CD8-positive, alpha-beta memory T cell (primary cell): ENCODE measurements around the gene DAZAP2. TPM values are rescaled to one million over a fixed set of nuclear protein-coding genes. Genes with fewer than 3 reads are reported as not detected.
"Not testable (repeated sequence)": the region's sequence is repeated elsewhere in the genome, so short reads cannot be mapped to it uniquely, and the experiment has no call there.

Experiments used
- CTCF ChIA-PET: fragments of 350-600 bp; sonication (Branson Sonifier 250); formaldehyde crosslinking; loops from one replicate; lab custom pipeline; 2021; ENCODE audit warnings: antibody characterized with exemption; lab: Charles Lee
- POLR2A ChIA-PET: fragments of 350-600 bp; sonication (Branson Sonifier 250); formaldehyde crosslinking; loops from one replicate; lab custom pipeline; 2021; ENCODE audit warnings: antibody characterized with exemption; lab: Charles Lee
- DNase-seq, 5 donors: peaks; one replicate each; pipeline versions ENCODE4 v3.0.0 to v3.0.0-alpha.2; 2020 to 2022; ENCODE audit warnings: mixed read lengths in 1 of 5
- H3K27ac ChIP-seq: one replicate; pipeline ENCODE4 v1.7.0; 2013; ENCODE audit warnings: low read depth, mild to moderate bottlenecking, low read length, moderate library complexity
- H3K27me3 ChIP-seq: 2 replicates; pipeline ENCODE4 v1.7.0; 2013; ENCODE audit warnings: low read length, mild to moderate bottlenecking; ENCODE audit not compliant: insufficient read depth, poor library complexity, severe bottlenecking
- H3K36me3 ChIP-seq: 2 replicates; pipeline ENCODE4 v1.7.0; 2013; ENCODE audit warnings: mild to moderate bottlenecking, low read length, moderate library complexity; ENCODE audit not compliant: insufficient read depth
- H3K4me1 ChIP-seq: 2 replicates; pipeline ENCODE4 v1.7.0; 2013; ENCODE audit warnings: mild to moderate bottlenecking, low read length, moderate library complexity; ENCODE audit not compliant: insufficient read depth
- H3K4me3 ChIP-seq: 2 replicates; pipeline ENCODE4 v1.7.0; 2013; ENCODE audit warnings: mild to moderate bottlenecking, low read length
- H3K9me3 ChIP-seq: 2 replicates; pipeline ENCODE4 v1.7.0; 2013; ENCODE audit warnings: mild to moderate bottlenecking, low read length
- H3K27ac Mint-ChIP-seq, 8 donors: one replicate each; pipeline ENCODE4 v1.8.0; 2020 to 2021; ENCODE audit warnings: mixed read lengths in 8 of 8, mild to moderate bottlenecking in 6 of 8, inconsistent platforms in 3 of 8, moderate library complexity in 3 of 8
- H3K27me3 Mint-ChIP-seq, 2 donors: one replicate each; pipeline ENCODE4 v1.8.0; 2020 to 2021; ENCODE audit warnings: mixed read lengths in 2 of 2, mild to moderate bottlenecking in 1 of 2, moderate library complexity in 1 of 2
- H3K36me3 Mint-ChIP-seq, 3 donors: one replicate each; pipeline ENCODE4 v1.8.0; 2020 to 2021; ENCODE audit warnings: mixed read lengths in 3 of 3, inconsistent platforms in 1 of 3, mild to moderate bottlenecking in 1 of 3
- H3K4me1 Mint-ChIP-seq, 3 donors: one replicate each; pipeline ENCODE4 v1.8.0; 2020 to 2021; ENCODE audit warnings: mixed read lengths in 3 of 3, inconsistent platforms in 1 of 3, mild to moderate bottlenecking in 1 of 3
- H3K4me3 Mint-ChIP-seq, 7 donors: one replicate each; pipeline ENCODE4 v1.8.0; 2020 to 2021; ENCODE audit warnings: mixed read lengths in 7 of 7, mild to moderate bottlenecking in 6 of 7, moderate library complexity in 4 of 7, inconsistent platforms in 2 of 7
- H3K9me3 Mint-ChIP-seq, 5 donors: one replicate each; pipeline ENCODE4 v1.8.0; 2020 to 2022; ENCODE audit warnings: mixed read lengths in 5 of 5, mild to moderate bottlenecking in 3 of 5, moderate library complexity in 2 of 5, inconsistent platforms in 1 of 5
- polyA plus RNA-seq: library from polyadenylated mRNA; unstranded; fragments of 300-500 nt; fragmentation: Illumina TruSeq; gene quantifications from one replicate; pipeline ENCODE4 v1.2.3, GENCODE V29; 2021
- total RNA-seq, 2 experiments: library from RNA; stranded (reverse); gene quantifications; one replicate each; pipeline ENCODE4 v1.2.3, GENCODE V29; 2021

Gene DAZAP2
- total and polyA plus RNA-seq, 3 experiments from 2014 or later, result 97.2 to 1,407 (median 100) TPM

DNA sequence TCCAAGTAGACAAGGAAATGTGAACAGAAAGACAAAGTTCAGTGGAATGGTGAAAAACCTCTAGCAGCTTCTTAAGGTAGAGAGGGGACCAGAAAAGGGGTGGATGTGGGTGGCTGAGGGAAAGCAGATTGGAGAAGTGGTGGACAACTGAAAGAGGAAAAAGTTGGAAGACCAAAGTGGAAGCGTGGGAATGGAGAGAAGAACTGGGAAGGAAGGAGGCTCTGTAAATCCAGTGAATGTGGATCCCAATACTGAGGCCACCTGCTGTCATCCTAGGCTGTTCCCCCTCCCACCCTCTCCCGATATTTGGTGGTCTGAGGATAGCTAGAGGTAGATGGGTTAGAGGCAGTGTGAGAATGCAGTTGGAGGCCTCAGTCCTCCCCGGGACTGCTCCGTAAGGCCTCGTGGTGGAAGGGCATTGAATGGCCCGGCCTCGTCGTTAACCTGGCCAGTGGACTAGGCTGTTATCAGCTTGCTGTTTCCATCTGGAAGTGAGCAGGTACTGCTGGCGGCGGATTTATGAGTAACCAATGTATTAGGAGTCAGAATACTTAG lies 19.9 kb upstream of the DAZAP2 start:
- Histone ChIP-seq H3K9me3 (no peaks in the 10 kb centered on the region), H3K4me1 (peaks cover 17% of the 10 kb centered on the region), H3K27ac (peak overlapping the region; percentile 90), H3K27me3 (no peaks in the 10 kb centered on the region), H3K36me3 (no peaks in the 10 kb centered on the region), H3K4me3 (peak overlapping the region; percentile 96)
- POLR2A ChIA-PET, result interaction anchor here (0.8 to 4.1 kb wide), 12 partner anchors 21 to 602 kb away, joined by 3 to 125 read pairs (median 6); partner anchors contain the start of genes CSRNP2, DAZAP2, SLC11A2 and SMAGP
- peaks cover 22 to 40% (median 23%) of the 10 kb centered on the region in 3 donors for H3K4me1 Mint-ChIP-seq
- CTCF ChIA-PET, result interaction anchor here (0.8 to 3.1 kb wide), 13 partner anchors 9 to 193 kb away, joined by 3 to 31 read pairs (median 5); partner anchors contain the start of genes DAZAP2 and SLC11A2
- no peaks in the 10 kb centered on the region for H3K9me3 Mint-ChIP-seq
- peak overlapping the region; percentile 90 to 99 (median 97) for H3K27ac Mint-ChIP-seq
- H3K36me3 Mint-ChIP-seq, result peaks cover 0 to 10% (median 3%) of the 10 kb centered on the region in 3 donors
- no peaks in the 10 kb centered on the region for H3K27me3 Mint-ChIP-seq
- DNase-seq, result no peak
- peak overlapping the region; percentile 92 to 98 (median 94) for H3K4me3 Mint-ChIP-seq

DNA sequence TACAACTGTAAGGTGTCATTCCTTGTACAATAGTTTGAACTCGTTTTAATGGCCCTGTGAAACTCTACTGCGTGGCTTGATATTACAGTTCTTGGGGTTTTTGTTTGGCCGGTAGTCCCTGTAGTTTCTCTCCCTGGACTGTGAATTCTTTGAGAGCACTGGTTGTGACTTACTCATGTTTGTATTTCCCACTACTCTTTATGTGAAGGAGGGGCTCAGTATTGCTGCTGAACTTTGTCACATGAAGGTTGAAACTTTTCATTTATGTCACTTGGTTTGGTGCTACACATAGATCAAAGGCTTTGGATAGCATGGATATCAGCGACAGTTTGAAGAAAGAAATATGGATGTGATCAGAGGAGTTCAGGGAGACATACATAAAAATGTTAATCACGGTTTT lies 19.3 kb upstream of the DAZAP2 start:
- Mint-ChIP-seq H3K4me1 (peaks cover 21 to 40% (median 22%) of the 10 kb centered on the region in 3 donors), H3K4me3 (peak overlapping the region; percentile 35 to 98 (median 93)), H3K36me3 (peaks cover 0 to 10% (median 3%) of the 10 kb centered on the region in 3 donors), H3K9me3 (no peaks in the 10 kb centered on the region), H3K27me3 (no peaks in the 10 kb centered on the region), H3K27ac (peak overlapping the region; percentile 77 to 99 (median 96))
- CTCF ChIA-PET, result interaction anchor here (0.9 to 3.1 kb wide), 3 partner anchors 21 to 122 kb away, joined by 3 to 31 read pairs (median 6); partner anchors contain the start of gene DAZAP2
- H3K27ac ChIP-seq, result peak overlapping the region; percentile 7
- no peaks in the 10 kb centered on the region for H3K36me3 ChIP-seq
- H3K9me3 ChIP-seq, result no peaks in the 10 kb centered on the region
- peak overlapping the region; percentile 11 for H3K4me3 ChIP-seq
- H3K4me1 ChIP-seq, result peaks cover 17% of the 10 kb centered on the region
- H3K27me3 ChIP-seq, result no peaks in the 10 kb centered on the region
- DNase-seq, result no peak
- POLR2A ChIA-PET, result interaction anchor here (1.5 to 4.1 kb wide), 3 partner anchors 20 to 51 kb away, joined by 3 to 125 read pairs (median 8); partner anchors contain the start of genes DAZAP2 and SMAGP

DNA sequence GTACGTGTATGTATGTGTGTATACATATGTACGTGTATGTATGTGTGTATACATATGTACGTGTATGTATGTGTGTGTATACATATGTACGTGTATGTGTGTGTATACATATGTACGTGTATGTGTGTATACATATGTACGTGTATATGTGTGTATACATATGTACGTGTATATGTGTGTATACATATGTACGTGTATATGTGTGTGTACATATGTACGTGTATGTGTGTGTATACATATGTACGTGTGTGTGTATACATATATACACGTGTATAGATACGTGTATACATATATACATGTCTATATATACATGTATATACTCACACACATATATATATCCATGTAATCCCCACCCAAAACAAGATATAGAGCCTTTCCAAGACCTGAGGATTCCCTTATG lies 18.8 kb upstream of the DAZAP2 start:
- peaks cover 17% of the 10 kb centered on the region for H3K4me1 ChIP-seq
- POLR2A ChIA-PET, CTCF ChIA-PET, H3K27ac ChIP-seq, H3K4me3 ChIP-seq, DNase-seq, H3K27me3 ChIP-seq, H3K27me3 Mint-ChIP-seq, H3K36me3 ChIP-seq, H3K9me3 Mint-ChIP-seq, H3K9me3 ChIP-seq: not testable (repeated sequence)
- peaks cover 21 to 40% (median 22%) of the 10 kb centered on the region in 3 donors for H3K4me1 Mint-ChIP-seq
- peak overlapping the region in 4 of 7 donors; percentile 35 to 94 (median 76) for H3K4me3 Mint-ChIP-seq
- H3K36me3 Mint-ChIP-seq, result peaks cover 0 to 12% (median 3%) of the 10 kb centered on the region in 3 donors
- peak overlapping the region in 4 of 8 donors; percentile 77 to 99 (median 94) for H3K27ac Mint-ChIP-seq

DNA sequence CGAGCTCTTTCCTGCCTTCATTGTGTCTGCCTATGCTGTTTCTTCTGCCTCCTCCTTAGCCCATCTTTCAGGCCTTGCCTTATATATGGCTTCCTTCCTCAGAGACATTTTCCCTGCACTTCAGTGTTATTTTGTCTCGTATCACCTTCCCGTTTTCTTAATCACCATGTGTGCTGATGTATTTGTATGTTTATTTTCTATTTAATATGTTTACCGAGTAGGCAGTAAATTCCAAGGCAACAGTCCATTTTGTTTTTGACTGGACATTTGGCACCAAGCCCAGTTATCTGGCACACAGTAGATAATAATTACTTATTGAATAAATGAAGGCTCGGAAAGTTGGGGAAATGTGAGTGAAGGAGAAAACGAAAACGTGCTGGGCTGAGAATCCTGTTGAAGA lies 16.2 kb upstream of the DAZAP2 start:
- ChIA-PET POLR2A (no interaction called here), CTCF (no interaction called here)
- Mint-ChIP-seq H3K36me3 (peaks cover 0 to 7% (median 3%) of the 10 kb centered on the region in 3 donors), H3K9me3 (no peaks in the 10 kb centered on the region), H3K27me3 (no peaks in the 10 kb centered on the region), H3K4me1 (peaks cover 14 to 26% (median 19%) of the 10 kb centered on the region in 3 donors), H3K27ac (peak overlapping the region in 1 of 8 donors; percentile 42), H3K4me3 (peak overlapping the region in 1 of 7 donors; percentile 18)
- DNase-seq, result no peak
- Histone ChIP-seq H3K36me3 (no peaks in the 10 kb centered on the region), H3K9me3 (no peaks in the 10 kb centered on the region), H3K4me1 (peaks cover 12% of the 10 kb centered on the region), H3K4me3 (no peak overlapping the region), H3K27me3 (no peaks in the 10 kb centered on the region), H3K27ac (no peak overlapping the region)

DNA sequence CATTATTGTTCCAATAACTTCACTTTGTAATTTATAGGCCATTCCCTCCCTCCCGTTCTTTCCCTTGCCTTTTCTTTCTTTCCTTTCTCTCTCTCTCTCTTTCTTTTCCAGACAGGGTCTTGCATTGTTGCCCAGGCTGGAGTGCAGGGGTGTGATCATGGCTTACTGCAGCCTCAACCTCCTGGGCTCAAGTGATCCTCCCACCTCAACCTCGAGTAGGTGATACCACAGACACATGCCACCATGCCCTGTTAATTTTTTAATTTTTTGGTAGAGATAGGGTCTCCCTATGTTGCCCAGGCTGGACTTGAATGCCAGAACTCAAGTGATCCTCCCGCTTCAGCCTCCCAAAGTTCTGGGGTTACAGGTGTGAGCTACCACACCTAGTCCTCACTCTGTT lies 14.0 kb upstream of the DAZAP2 start:
- no peak for DNase-seq
- Histone ChIP-seq H3K9me3 (no peaks in the 10 kb centered on the region), H3K36me3 (no peaks in the 10 kb centered on the region), H3K4me1 (no peaks in the 10 kb centered on the region), H3K4me3 (no peak overlapping the region), H3K27ac (no peak overlapping the region), H3K27me3 (no peaks in the 10 kb centered on the region)
- Mint-ChIP-seq H3K9me3 (no peaks in the 10 kb centered on the region), H3K27ac (peak overlapping the region in 1 of 8 donors; percentile 23), H3K36me3 (peaks cover 0 to 3% (median 2%) of the 10 kb centered on the region in 3 donors), H3K4me1 (peaks cover under 1 to 12% (median 4%) of the 10 kb centered on the region in 3 donors), H3K4me3 (no peak overlapping the region), H3K27me3 (no peaks in the 10 kb centered on the region)
- CTCF ChIA-PET, result no interaction called here
- POLR2A ChIA-PET, result no interaction called here

DNA sequence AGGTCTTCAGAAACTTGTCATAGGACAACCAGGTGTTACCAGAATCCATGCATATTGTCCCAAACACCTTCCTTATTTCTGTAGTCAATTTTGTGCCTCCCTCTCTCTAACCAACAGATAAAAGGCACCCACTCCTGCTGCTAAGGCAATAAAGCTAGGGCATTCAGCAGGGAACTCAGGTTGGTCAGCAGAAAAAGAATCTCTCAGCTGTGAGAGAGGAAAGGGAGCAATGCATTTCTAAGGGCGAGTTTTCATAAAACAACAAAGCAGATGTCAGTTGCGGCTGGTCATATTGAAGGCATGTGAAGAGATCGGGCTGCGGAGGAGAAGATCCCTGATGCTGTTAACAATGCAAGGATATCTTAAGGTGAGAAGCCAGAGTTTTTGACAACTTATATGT lies 13.4 kb upstream of the DAZAP2 start:
- no peaks in the 10 kb centered on the region for H3K36me3 ChIP-seq
- no peaks in the 10 kb centered on the region for H3K27me3 ChIP-seq
- no peak for DNase-seq
- no peak overlapping the region for H3K27ac ChIP-seq
- H3K9me3 ChIP-seq, result no peaks in the 10 kb centered on the region
- Mint-ChIP-seq H3K4me3 (no peak overlapping the region), H3K27ac (peak overlapping the region in 3 of 8 donors; percentile 15 to 23 (median 18)), H3K36me3 (peaks cover 0 to 3% (median 2%) of the 10 kb centered on the region in 3 donors), H3K27me3 (no peaks in the 10 kb centered on the region), H3K9me3 (no peaks in the 10 kb centered on the region), H3K4me1 (peaks cover 0 to 8% (median 2%) of the 10 kb centered on the region in 3 donors)
- POLR2A ChIA-PET, result no interaction called here
- no peak overlapping the region for H3K4me3 ChIP-seq
- no peaks in the 10 kb centered on the region for H3K4me1 ChIP-seq
- CTCF ChIA-PET, result no interaction called here

DNA sequence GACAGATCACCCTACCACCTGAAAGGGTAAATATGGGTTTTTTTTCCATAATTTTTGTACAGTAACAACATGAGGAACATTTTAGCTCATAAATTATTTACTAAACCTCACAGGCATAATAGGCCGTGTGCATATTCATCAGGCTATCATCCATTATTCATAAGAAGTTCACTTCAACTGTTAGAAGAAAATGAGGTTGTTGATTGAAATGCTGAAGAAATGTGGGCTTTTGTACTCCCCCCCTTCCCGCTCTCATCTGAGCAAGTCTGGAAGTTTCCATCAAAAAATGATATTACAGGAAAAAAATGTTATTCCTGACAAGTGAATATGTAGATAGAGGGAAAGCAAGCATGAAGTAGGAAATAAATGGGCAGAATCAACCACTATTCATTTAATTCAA lies 12.9 kb upstream of the DAZAP2 start:
- H3K36me3 Mint-ChIP-seq, result peaks cover 0 to 3% (median 2%) of the 10 kb centered on the region in 3 donors
- CTCF ChIA-PET, result no interaction called here
- H3K27ac Mint-ChIP-seq, result peak overlapping the region in 1 of 8 donors; percentile 42
- H3K4me1 Mint-ChIP-seq, result peaks cover 0 to 8% (median 2%) of the 10 kb centered on the region in 3 donors
- DNase-seq, result no peak
- H3K36me3 ChIP-seq, result no peaks in the 10 kb centered on the region
- no peak overlapping the region for H3K4me3 Mint-ChIP-seq
- H3K27me3 ChIP-seq, result no peaks in the 10 kb centered on the region
- H3K4me1 ChIP-seq, result no peaks in the 10 kb centered on the region
- no peaks in the 10 kb centered on the region for H3K27me3 Mint-ChIP-seq
- no peak overlapping the region for H3K27ac ChIP-seq
- no peaks in the 10 kb centered on the region for H3K9me3 ChIP-seq
- H3K4me3 ChIP-seq, result no peak overlapping the region
- POLR2A ChIA-PET, result interaction anchor here (0.7 kb wide), 1 partner anchor 58 kb away, joined by 8 read pairs; no protein-coding TSS in a partner anchor
- no peaks in the 10 kb centered on the region for H3K9me3 Mint-ChIP-seq

DNA sequence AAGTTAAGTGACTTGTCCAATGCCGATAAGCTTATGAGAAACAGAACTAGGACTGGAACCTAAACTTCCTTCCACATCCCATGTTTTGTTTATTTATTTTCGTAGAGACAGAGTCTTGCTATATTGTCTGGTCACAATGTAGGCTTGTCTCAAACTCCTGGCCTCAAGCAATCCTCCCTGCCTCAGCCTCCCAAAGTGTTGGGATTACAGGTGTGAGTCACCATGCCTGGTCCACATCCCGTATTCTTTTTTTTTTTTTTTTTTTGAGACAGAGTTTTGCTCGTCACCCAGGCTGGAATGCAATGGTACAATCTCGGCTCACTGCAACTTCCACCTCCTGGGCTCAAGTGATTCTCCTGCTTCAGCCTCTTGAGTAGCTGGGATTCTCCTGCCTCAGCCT lies 11.5 kb upstream of the DAZAP2 start:
- H3K4me3 Mint-ChIP-seq, DNase-seq, H3K9me3 Mint-ChIP-seq, H3K4me1 ChIP-seq, H3K27ac Mint-ChIP-seq, H3K27me3 Mint-ChIP-seq, H3K27ac ChIP-seq, H3K36me3 Mint-ChIP-seq, H3K36me3 ChIP-seq, POLR2A ChIA-PET, H3K4me1 Mint-ChIP-seq, H3K4me3 ChIP-seq, H3K9me3 ChIP-seq, H3K27me3 ChIP-seq: not testable (repeated sequence)
- CTCF ChIA-PET, result interaction anchor here (1.1 kb wide), 1 partner anchor 9 kb away, joined by 3 read pairs; the partner anchor contains the start of gene POU6F1
